HPDE6-E6E7 (cell line): Measurements from ENCODE around the gene OSTM1.
"Not testable (repeated sequence)": the region's sequence is repeated elsewhere in the genome, so short reads cannot be mapped to it uniquely, and the experiment has no call there.

Source experiments
- DNase-seq: peaks from one replicate; pipeline ENCODE4 v3.0.0; 2011; ENCODE audit warnings: missing footprints; ENCODE audit errors: extremely low spot score

OSTM1 gene

GRCh38 chr6:108020472-108021116 is 53.9 kb downstream of the OSTM1 start:
- no peak for DNase-seq

- not testable (repeated sequence) for DNase-seq
Observed at GRCh38 chr6:108016283-108016682, 58.3 kb downstream of the OSTM1 start.

- no peak for DNase-seq
Observed at GRCh38 chr6:108013787-108014439, 60.6 kb downstream of the OSTM1 start.

GRCh38 chr6:108009894-108010293 is 64.6 kb downstream of the OSTM1 start:
- DNase-seq, result peak; percentile 47

GRCh38 chr6:108009258-108009657 is 65.3 kb downstream of the OSTM1 start:
- DNase-seq, result not testable (repeated sequence)

- no peak for DNase-seq
Observed at GRCh38 chr6:108008363-108008762, 66.2 kb downstream of the OSTM1 start.

- DNase-seq, result no peak
Observed at GRCh38 chr6:108005961-108006360, 68.6 kb downstream of the OSTM1 start.

GRCh38 chr6:108004861-108005260 is 69.7 kb downstream of the OSTM1 start:
- no peak for DNase-seq

GRCh38 chr6:108002365-108003221 is 71.9 kb downstream of the OSTM1 start:
- DNase-seq, result peak; percentile 70

GRCh38 chr6:108001696-108002231 is 72.8 kb downstream of the OSTM1 start:
- DNase-seq, result no peak

- not testable (repeated sequence) for DNase-seq
Observed at GRCh38 chr6:108000259-108000658, 74.3 kb downstream of the OSTM1 start.

GRCh38 chr6:107999341-107999740 is 75.2 kb downstream of the OSTM1 start:
- no peak for DNase-seq

- peak; percentile 26 for DNase-seq
Observed at GRCh38 chr6:107991772-107992550, 82.6 kb downstream of the OSTM1 start.
